ENCODE data around the gene RPP30. TPM values are rescaled to one million over a fixed set of nuclear protein-coding genes. Genes with fewer than 3 reads are reported as not detected.
"Not testable (repeated sequence)": the region's sequence is repeated elsewhere in the genome, so short reads cannot be mapped to it uniquely, and the experiment has no call there.

The RPP30 gene
- total RNA-seq, 1 experiment from 2014 or later, result 56.8 TPM

DNA sequence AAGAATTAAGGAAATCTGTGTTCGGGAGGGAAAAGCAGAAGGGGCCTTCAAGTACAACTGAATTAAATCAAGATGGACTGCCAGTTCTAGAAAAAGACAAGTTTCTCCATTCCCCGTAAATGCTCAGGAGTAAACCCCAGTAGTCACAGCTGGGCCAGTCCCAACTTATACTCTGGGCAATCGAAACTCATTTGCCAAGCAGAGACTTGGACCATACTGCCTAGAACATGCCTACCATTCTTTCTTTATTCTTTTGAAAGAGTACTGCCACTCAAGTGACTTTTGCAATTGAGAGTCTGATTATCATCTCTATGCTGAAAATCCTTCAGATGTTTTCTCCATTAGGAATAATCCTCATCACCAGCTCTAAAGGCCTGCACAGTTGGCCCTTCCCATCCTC is 21.4 kb downstream of the RPP30 start (continued):
- no peak for TF ChIP-seq ZBTB33 (IDR thresholded peaks at IDR 0.05; ENCODE audit: extremely low read depth, insufficient replicate concordance, low read length)

DNA sequence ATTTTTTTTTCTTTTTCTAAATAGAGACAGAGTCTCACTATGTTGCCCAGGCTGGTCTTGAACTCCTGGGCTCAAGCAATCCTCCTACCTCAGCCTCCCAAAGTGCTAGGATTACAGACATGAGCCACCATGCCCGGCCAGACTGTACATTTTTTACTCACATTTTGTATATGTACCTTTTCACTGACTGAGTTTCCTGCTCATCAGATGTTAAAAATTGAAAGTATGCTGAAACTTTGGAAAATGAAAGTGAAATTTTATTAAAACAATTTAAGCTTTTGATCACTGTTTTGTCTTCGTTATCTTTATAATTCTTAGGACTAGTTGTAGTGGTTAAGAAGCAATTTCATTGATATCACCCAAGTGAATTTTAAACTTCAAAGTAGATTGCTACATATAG is 25.1 kb downstream of the RPP30 start:
- CTCF ChIA-PET, result interaction anchor here (1.0 kb wide), 1 partner anchor 17 kb away, joined by 3 read pairs; no protein-coding TSS in a partner anchor
- intact Hi-C loops (cut with micrococcal nuclease); H3K9me2 ChIP-seq (ENCODE audit: insufficient read depth); H3K9ac ChIP-seq (ENCODE audit: low read length); H3K4me3 ChIP-seq (replicated peaks in 1 of 2; ENCODE audit: low read depth in 1 of 2, low read length in 2 of 2); BruUV-seq (replicated peaks); H3K4me2 ChIP-seq (ENCODE audit: low read length); H3K27ac ChIP-seq (ENCODE audit: low read depth, low read length); H4K20me1 ChIP-seq (ENCODE audit: insufficient read depth); POLR2A ChIA-PET; ATAC-seq; H2AFZ ChIP-seq (ENCODE audit: low read depth, low read length, poor library complexity, severe bottlenecking); H3K4me1 ChIP-seq (ENCODE audit: control insufficient read depth in 1 of 2, insufficient read depth in 2 of 2, low read length in 2 of 2); H3K27me3 ChIP-seq (ENCODE audit: insufficient read depth, low read length); DNase-seq (ENCODE audit: low read depth, low spot score); H3K9me3 ChIP-seq (ENCODE audit: control insufficient read depth in 1 of 2, insufficient read depth in 1 of 2, low read depth in 1 of 2, low read length in 2 of 2); RAD21 ChIA-PET (ENCODE audit: low non-redundant PET in 1 of 2, low total read pairs in 2 of 2, uncharacterized antibody in 2 of 2, unreplicated experiment in 2 of 2); H3K79me2 ChIP-seq (ENCODE audit: insufficient read depth, low read length): not testable (repeated sequence)
- peaks cover 22 to 30% of the 10 kb centered on the region in 2 experiments for H3K36me3 ChIP-seq (ENCODE audit: control insufficient read depth in 1 of 2, insufficient read depth in 2 of 2, low read length in 2 of 2)

DNA sequence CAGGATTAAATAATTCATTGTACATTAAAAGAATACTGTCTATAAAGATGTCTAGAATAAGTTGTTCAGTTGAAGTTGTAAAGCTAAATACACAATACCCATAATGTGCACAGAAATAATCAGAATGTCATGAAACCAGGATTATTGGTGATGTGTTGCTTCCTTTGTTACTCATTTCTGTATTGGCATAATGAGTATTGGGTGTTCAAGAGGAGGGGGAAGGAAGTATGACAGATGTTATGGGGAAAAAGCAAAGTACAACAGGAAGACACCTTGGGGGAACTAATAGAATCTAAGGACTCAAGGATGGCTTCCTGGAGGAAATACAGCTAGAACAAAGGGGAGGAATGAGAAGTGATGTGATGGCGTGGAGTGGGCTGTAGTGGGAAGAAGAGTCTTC is 34.2 kb downstream of the RPP30 start:
- Histone ChIP-seq H3K27ac (ENCODE audit: low read depth, low read length) (no peak overlapping the region), H3K4me3 (replicated peaks in 1 of 2; ENCODE audit: low read depth in 1 of 2, low read length in 2 of 2) (no peak overlapping the region), H3K9me3 (ENCODE audit: control insufficient read depth in 1 of 2, insufficient read depth in 1 of 2, low read depth in 1 of 2, low read length in 2 of 2) (no peaks in the 10 kb centered on the region), H3K4me1 (ENCODE audit: control insufficient read depth in 1 of 2, insufficient read depth in 2 of 2, low read length in 2 of 2) (no peaks in the 10 kb centered on the region), H4K20me1 (ENCODE audit: insufficient read depth) (no peaks in the 10 kb centered on the region), H2AFZ (ENCODE audit: low read depth, low read length, poor library complexity, severe bottlenecking) (no peak overlapping the region), H3K79me2 (ENCODE audit: insufficient read depth, low read length) (no peaks in the 10 kb centered on the region), H3K9ac (ENCODE audit: low read length) (no peak overlapping the region), H3K36me3 (ENCODE audit: control insufficient read depth in 1 of 2, insufficient read depth in 2 of 2, low read length in 2 of 2) (peaks cover 0 to 4% of the 10 kb centered on the region in 2 experiments; a peak in 1 of 4 replicates), H3K9me2 (ENCODE audit: insufficient read depth) (no peaks in the 10 kb centered on the region), H3K27me3 (ENCODE audit: insufficient read depth, low read length) (no peaks in the 10 kb centered on the region), H3K4me2 (ENCODE audit: low read length) (no peak overlapping the region)
- ATAC-seq (no peak), DNase-seq (ENCODE audit: low read depth, low spot score) (no peak)
- intact Hi-C loops (cut with micrococcal nuclease), result no loop called here
- ChIA-PET RAD21 (ENCODE audit: low non-redundant PET in 1 of 2, low total read pairs in 2 of 2, uncharacterized antibody in 2 of 2, unreplicated experiment in 2 of 2) (no interaction called here), POLR2A (no interaction called here), CTCF (no interaction called here)
- TF ChIP-seq, protein P1, sequence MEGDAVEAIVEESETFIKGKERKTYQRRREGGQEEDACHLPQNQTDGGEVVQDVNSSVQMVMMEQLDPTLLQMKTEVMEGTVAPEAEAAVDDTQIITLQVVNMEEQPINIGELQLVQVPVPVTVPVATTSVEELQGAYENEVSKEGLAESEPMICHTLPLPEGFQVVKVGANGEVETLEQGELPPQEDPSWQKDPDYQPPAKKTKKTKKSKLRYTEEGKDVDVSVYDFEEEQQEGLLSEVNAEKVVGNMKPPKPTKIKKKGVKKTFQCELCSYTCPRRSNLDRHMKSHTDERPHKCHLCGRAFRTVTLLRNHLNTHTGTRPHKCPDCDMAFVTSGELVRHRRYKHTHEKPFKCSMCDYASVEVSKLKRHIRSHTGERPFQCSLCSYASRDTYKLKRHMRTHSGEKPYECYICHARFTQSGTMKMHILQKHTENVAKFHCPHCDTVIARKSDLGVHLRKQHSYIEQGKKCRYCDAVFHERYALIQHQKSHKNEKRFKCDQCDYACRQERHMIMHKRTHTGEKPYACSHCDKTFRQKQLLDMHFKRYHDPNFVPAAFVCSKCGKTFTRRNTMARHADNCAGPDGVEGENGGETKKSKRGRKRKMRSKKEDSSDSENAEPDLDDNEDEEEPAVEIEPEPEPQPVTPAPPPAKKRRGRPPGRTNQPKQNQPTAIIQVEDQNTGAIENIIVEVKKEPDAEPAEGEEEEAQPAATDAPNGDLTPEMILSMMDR (IDR thresholded peaks at IDR 0.05 in 2 of 3, conservative IDR thresholded peaks at IDR 0.05 in 1 of 3; ENCODE audit: borderline replicate concordance in 1 of 3, insufficient read depth in 1 of 3, low read depth in 2 of 3, low read length in 2 of 3), result no peak
- TF ChIP-seq SP1 (IDR thresholded peaks at IDR 0.05; ENCODE audit: low read depth), result no peak
- no peak for TF ChIP-seq CBX3 (IDR thresholded peaks at IDR 0.05; ENCODE audit: low read depth)
- no peak for TF ChIP-seq SRF (IDR thresholded peaks at IDR 0.05; ENCODE audit: low read depth)
- TF ChIP-seq MAX (IDR thresholded peaks at IDR 0.05), result no peak
- no peak for TF ChIP-seq EZH2 (IDR thresholded peaks at IDR 0.05)
- TF ChIP-seq EGR1 (IDR thresholded peaks at IDR 0.05; ENCODE audit: low read depth), result no peak
- no TSS peak for BruUV-seq (replicated peaks)

All from HCT116 (cell line).